Measurements from ENCODE around the gene COL23A1.

DNA sequence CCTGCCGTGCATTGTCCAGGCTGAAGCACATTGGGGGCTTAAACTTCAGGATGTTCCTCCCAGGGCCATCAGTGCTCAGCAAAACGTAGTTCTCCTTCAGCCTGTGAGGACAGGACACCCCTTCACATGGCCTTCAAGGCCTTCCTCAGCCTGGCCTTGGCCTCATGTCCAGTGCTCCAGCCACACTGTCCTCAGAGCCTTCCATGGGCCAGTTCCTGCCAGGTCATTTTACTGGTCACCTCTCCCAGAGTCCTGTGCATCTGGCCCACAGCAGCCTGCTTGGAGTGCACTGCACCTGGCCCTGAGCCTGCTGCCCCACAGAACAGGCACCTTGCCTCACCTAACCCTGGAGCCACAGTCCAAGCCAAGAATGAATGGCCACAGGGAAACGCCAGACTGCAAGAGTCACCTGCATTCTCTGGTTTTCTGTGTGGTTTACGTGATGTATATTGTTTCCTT is 377.2 kb downstream of the COL23A1 start:
- TF ChIP-seq GATA2 (IDR thresholded peaks at IDR 0.05; ENCODE audit: low read depth, low read length), result no peak
- TF ChIP-seq GATA3 (IDR thresholded peaks at IDR 0.05; ENCODE audit: low read depth, low read length), result no peak

Measured in SH-SY5Y (cell line).